ACC112 (cell line): ENCODE results near the gene CCDC6.

Experiments
- H2AFZ ChIP-seq: fragments of 200-600 bp; sonication (generic); one replicate; pipeline ENCODE4 v1.6.0; 2017; ENCODE audit warnings: antibody characterized with exemption, low read length; ENCODE audit not compliant: unreplicated experiment
- H3K27ac ChIP-seq: fragments of 200-600 bp; sonication (generic); 2 replicates; pipeline ENCODE4 v1.5.1; 2014; ENCODE audit warnings: low read depth, mild to moderate bottlenecking, antibody characterized with exemption, low read length, moderate library complexity
- H3K27me3 ChIP-seq: fragments of 200-600 bp; sonication (generic); 2 replicates; pipeline ENCODE4 v1.6.1; 2014; ENCODE audit warnings: mild to moderate bottlenecking, antibody characterized with exemption, low read length, moderate library complexity, mixed read lengths; ENCODE audit not compliant: insufficient read depth
- H3K36me3 ChIP-seq: fragments of 200-600 bp; sonication (generic); 2 replicates; pipeline ENCODE4 v1.6.1; 2016; ENCODE audit warnings: mild to moderate bottlenecking, antibody characterized with exemption, low read length, moderate library complexity, mixed read lengths; ENCODE audit not compliant: insufficient read depth
- H3K4me1 ChIP-seq: fragments of 200-600 bp; sonication (generic); one replicate; pipeline ENCODE4 v1.6.1; 2016; ENCODE audit warnings: low read length, mixed read lengths; ENCODE audit not compliant: insufficient read depth, unreplicated experiment, control insufficient read depth
- H3K4me3 ChIP-seq: fragments of 200-600 bp; sonication (generic); 2 replicates; pipeline ENCODE4 v1.5.1; 2014; ENCODE audit warnings: mild to moderate bottlenecking, low read depth, low read length
- H3K79me2 ChIP-seq: fragments of 200-600 bp; sonication (generic); one replicate; pipeline ENCODE4 v1.6.0; 2016; ENCODE audit warnings: low read length; ENCODE audit not compliant: control insufficient read depth, unreplicated experiment, insufficient read depth

CCDC6 gene

GRCh38 chr10:59819265-59819664 lies 87.1 kb downstream of the CCDC6 start:
- Histone ChIP-seq H3K27ac (no peak overlapping the region), H3K4me3 (no peak overlapping the region), H3K36me3 (no peaks in the 10 kb centered on the region), H3K27me3 (no peaks in the 10 kb centered on the region), H2AFZ (no peak overlapping the region), H3K4me1 (no peaks in the 10 kb centered on the region), H3K79me2 (peaks cover 3% of the 10 kb centered on the region)

- Histone ChIP-seq H3K4me1 (no peaks in the 10 kb centered on the region), H3K36me3 (no peaks in the 10 kb centered on the region), H2AFZ (no peak overlapping the region), H3K27me3 (no peaks in the 10 kb centered on the region), H3K4me3 (no peak overlapping the region), H3K27ac (no peak overlapping the region), H3K79me2 (peaks cover 3% of the 10 kb centered on the region)
Observed at GRCh38 chr10:59817773-59818172, 88.6 kb downstream of the CCDC6 start.

GRCh38 chr10:59814878-59815277 lies 91.5 kb downstream of the CCDC6 start:
- Histone ChIP-seq H2AFZ (no peak overlapping the region), H3K27ac (no peak overlapping the region), H3K36me3 (0 out of 2 replicates have a peak, but pooled peaks cover 10% of the 10 kb centered on the region), H3K4me1 (no peaks in the 10 kb centered on the region), H3K4me3 (no peak overlapping the region), H3K27me3 (no peaks in the 10 kb centered on the region), H3K79me2 (no peaks in the 10 kb centered on the region)

DNA sequence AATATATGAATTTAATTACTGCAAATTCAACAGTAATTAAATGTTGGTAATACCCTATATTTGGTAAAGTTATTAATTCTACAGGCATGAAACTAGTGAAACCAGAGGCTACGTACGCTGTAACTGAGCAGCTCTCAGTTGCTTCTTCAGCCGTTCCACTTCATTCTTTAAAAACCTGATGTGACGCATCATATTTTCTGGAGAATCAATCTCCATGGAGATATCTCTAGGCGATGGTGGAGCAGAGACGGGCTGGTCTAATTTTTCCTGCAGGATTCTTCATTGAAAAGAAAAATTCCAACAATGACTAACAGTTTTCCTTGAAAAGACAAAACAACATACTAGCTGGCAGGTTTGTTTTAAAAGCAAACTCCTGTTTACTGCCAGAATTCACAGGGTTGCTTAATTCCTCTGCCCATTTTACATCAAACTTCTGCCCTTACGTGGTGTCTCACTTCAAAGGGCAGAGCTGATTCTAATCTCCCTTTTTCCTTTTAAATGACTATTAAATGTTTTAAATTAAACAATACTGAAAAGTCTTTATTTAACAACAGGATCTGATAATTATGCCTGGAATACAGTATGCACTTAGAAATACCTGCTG lies 93.7 kb downstream of the CCDC6 start:
- Histone ChIP-seq H2AFZ (no peak overlapping the region), H3K27ac (no peak overlapping the region), H3K36me3 (0 out of 2 replicates have a peak, but pooled peaks cover 10% of the 10 kb centered on the region), H3K4me1 (no peaks in the 10 kb centered on the region), H3K79me2 (no peaks in the 10 kb centered on the region), H3K27me3 (no peaks in the 10 kb centered on the region), H3K4me3 (no peak overlapping the region)

GRCh38 chr10:59809644-59809974 lies 96.7 kb downstream of the CCDC6 start:
- Histone ChIP-seq H2AFZ (no peak overlapping the region), H3K4me3 (no peak overlapping the region), H3K27me3 (no peaks in the 10 kb centered on the region), H3K79me2 (no peaks in the 10 kb centered on the region), H3K27ac (no peak overlapping the region), H3K36me3 (0 out of 2 replicates have a peak, but pooled peaks cover 11% of the 10 kb centered on the region), H3K4me1 (no peaks in the 10 kb centered on the region)

- Histone ChIP-seq H3K79me2 (no peaks in the 10 kb centered on the region), H3K36me3 (0 out of 2 replicates have a peak, but pooled peaks cover 15% of the 10 kb centered on the region), H3K4me1 (no peaks in the 10 kb centered on the region), H3K27ac (no peak overlapping the region), H2AFZ (no peak overlapping the region), H3K27me3 (no peaks in the 10 kb centered on the region), H3K4me3 (no peak overlapping the region)
Observed at GRCh38 chr10:59808896-59809643, 97.3 kb downstream of the CCDC6 start.

DNA sequence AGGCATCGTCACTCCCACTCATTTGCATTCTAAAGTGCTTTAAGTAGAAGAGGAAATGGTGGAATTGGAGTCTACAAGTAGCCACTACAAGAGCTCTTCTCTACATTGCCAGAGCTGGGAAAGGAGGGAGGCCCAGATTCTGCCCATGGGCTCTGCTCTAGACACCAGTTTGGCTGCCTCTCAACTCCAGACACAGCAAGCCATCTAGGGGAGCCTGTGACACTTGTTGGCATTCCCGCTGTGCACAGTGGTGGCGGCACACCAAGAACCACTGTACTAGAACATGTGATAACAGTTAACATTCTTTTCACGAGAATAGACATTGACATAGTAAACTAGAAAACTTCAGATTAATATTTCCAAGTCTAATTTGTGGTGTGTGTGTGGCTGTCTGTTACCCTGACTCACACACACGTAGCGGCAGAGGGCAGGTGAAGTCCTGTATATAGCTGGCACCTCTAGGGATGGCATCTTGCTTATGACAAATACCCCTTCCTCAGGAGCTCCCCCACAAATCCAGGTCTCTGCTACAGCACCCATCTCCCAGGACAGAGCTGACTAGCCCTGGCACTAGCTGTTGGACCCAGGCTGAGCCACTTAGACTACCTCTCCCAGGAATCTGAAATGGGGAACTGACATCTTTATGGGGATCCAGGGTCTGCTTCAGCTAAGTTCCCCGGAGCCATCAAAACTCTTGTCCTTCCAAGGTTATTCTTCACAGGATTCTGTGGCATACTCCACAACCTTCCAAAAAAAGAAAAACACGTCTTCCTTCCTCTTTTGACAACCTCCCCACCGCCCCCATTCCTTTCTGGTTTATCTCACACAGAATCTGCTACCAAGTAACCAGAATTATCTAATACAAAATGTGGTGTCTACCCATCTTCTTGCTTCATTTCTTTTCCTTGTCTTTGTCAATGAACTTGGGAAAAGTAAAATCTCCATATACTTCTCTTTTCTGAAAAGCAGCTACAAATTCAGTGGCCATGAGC lies 98.4 kb downstream of the CCDC6 start:
- no peaks in the 10 kb centered on the region for H3K79me2 ChIP-seq
- no peak overlapping the region for H2AFZ ChIP-seq
- H3K27ac ChIP-seq: no peak overlapping the region
- H3K27me3 ChIP-seq: no peaks in the 10 kb centered on the region
- no peaks in the 10 kb centered on the region for H3K4me1 ChIP-seq
- H3K36me3 ChIP-seq: peaks cover 18% of the 10 kb centered on the region
- no peak overlapping the region for H3K4me3 ChIP-seq

- no peak overlapping the region for H2AFZ ChIP-seq
- no peak overlapping the region for H3K27ac ChIP-seq
- no peaks in the 10 kb centered on the region for H3K79me2 ChIP-seq
- no peaks in the 10 kb centered on the region for H3K4me1 ChIP-seq
- no peaks in the 10 kb centered on the region for H3K27me3 ChIP-seq
- peaks cover 15% of the 10 kb centered on the region for H3K36me3 ChIP-seq
- H3K4me3 ChIP-seq: no peak overlapping the region
Observed at GRCh38 chr10:59805014-59805413, 101.3 kb downstream of the CCDC6 start.

- Histone ChIP-seq H3K27ac (no peak overlapping the region), H3K79me2 (no peaks in the 10 kb centered on the region), H3K36me3 (peaks cover 15% of the 10 kb centered on the region), H2AFZ (no peak overlapping the region), H3K4me3 (no peak overlapping the region), H3K4me1 (no peaks in the 10 kb centered on the region), H3K27me3 (no peaks in the 10 kb centered on the region)
Observed at GRCh38 chr10:59804220-59804619, 102.1 kb downstream of the CCDC6 start.

GRCh38 chr10:59803714-59804113 lies 102.6 kb downstream of the CCDC6 start:
- Histone ChIP-seq H3K4me1 (no peaks in the 10 kb centered on the region), H2AFZ (no peak overlapping the region), H3K36me3 (peaks cover 15% of the 10 kb centered on the region), H3K27me3 (no peaks in the 10 kb centered on the region), H3K4me3 (no peak overlapping the region), H3K27ac (no peak overlapping the region), H3K79me2 (no peaks in the 10 kb centered on the region)
